Spleen (tissue), 7 donors: ENCODE measurements around the gene RPS6KC1.

ENCODE experiments used
- POLR2AphosphoS5 ChIP-seq, 3 donors: sonication (generic); formaldehyde crosslinking; IDR thresholded peaks; one replicate each; pipeline ENCODE4 v1.5.1; 2017; ENCODE audit warnings: antibody characterized with exemption in 3 of 3
- TF ChIP-seq, protein P1 (sequence below), 11 experiments: fragments of 200-600 bp in 7 of 11; fragments of 450-650 bp in 4 of 11; sonication (generic) in 4 of 11; IDR thresholded peaks in 8 of 11; conservative IDR thresholded peaks in 3 of 11; 1 replicate in 7 of 11; 2 replicates in 4 of 11; pipeline versions ENCODE4 v1.4.0 to v1.8.0; 2016 to 2021; ENCODE audit warnings: antibody characterized with exemption in 11 of 11, inconsistent platforms in 4 of 11, mild to moderate bottlenecking in 1 of 11
- donor health status: DM: no; HTN: no; CAD: no; lungs with moderate emphysema.
- donor health status: DM: no; HTN: no; CAD: no.
- donor health status: DM: no; HTN: no; CAD: no.

DNA sequence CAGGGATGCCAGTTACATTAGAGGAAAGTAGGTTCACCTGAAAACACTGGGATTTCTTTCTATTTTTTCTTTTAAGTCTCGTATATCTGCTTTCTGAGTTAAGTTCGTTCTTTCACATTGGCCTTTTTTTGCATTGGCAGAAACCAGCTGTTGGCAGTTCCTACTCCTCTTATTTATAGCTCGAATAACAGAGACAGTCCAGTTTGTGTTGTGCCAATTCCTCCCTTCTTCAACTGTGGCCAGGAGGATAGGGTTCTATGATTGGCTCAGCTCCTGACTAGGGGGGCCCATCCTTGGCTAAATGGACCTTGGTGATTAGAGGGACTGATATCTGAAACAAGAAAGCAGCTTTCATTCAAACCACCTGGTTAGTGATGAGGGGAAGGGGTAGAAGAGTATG, 115.8 kb downstream of the RPS6KC1 start:
- TF ChIP-seq, protein P1, sequence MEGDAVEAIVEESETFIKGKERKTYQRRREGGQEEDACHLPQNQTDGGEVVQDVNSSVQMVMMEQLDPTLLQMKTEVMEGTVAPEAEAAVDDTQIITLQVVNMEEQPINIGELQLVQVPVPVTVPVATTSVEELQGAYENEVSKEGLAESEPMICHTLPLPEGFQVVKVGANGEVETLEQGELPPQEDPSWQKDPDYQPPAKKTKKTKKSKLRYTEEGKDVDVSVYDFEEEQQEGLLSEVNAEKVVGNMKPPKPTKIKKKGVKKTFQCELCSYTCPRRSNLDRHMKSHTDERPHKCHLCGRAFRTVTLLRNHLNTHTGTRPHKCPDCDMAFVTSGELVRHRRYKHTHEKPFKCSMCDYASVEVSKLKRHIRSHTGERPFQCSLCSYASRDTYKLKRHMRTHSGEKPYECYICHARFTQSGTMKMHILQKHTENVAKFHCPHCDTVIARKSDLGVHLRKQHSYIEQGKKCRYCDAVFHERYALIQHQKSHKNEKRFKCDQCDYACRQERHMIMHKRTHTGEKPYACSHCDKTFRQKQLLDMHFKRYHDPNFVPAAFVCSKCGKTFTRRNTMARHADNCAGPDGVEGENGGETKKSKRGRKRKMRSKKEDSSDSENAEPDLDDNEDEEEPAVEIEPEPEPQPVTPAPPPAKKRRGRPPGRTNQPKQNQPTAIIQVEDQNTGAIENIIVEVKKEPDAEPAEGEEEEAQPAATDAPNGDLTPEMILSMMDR (IDR thresholded peaks at IDR 0.05 in 8 of 11, conservative IDR thresholded peaks at IDR 0.05 in 3 of 11), result no peak
- no peak for TF ChIP-seq POLR2AphosphoS5 (IDR thresholded peaks at IDR 0.05)
